ENCODE data around the gene KBTBD2.
"Not testable (repeated sequence)": the region's sequence is repeated elsewhere in the genome, so short reads cannot be mapped to it uniquely, and the experiment has no call there.

Gene KBTBD2

GRCh38 chr7:32891043-32891799, at the start of gene KBTBD2:
KBTBD2 (minus strand) TSS chr7:32891760; CDS start chr7:32879604, 12,156 bp downstream.
- DNase-seq (ENCODE audit: low read depth): peak; percentile 41

- no peak for DNase-seq (ENCODE audit: low read depth)
Measured at GRCh38 chr7:32941181-32941580, 49.6 kb upstream of the KBTBD2 start.

GRCh38 chr7:32937344-32938174, 46.0 kb upstream of the KBTBD2 start:
- no peak for DNase-seq (ENCODE audit: low read depth)

GRCh38 chr7:32936689-32937088, 45.1 kb upstream of the KBTBD2 start:
- DNase-seq (ENCODE audit: low read depth): no peak

GRCh38 chr7:32935558-32935957, 44.0 kb upstream of the KBTBD2 start:
- no peak for DNase-seq (ENCODE audit: low read depth)

- no peak for DNase-seq (ENCODE audit: low read depth)
Measured at GRCh38 chr7:32930378-32930777, 38.8 kb upstream of the KBTBD2 start.

GRCh38 chr7:32929430-32930143, 38.0 kb upstream of the KBTBD2 start:
- no peak for DNase-seq (ENCODE audit: low read depth)

- DNase-seq (ENCODE audit: low read depth): no peak
Measured at GRCh38 chr7:32928785-32929298, 37.3 kb upstream of the KBTBD2 start.

GRCh38 chr7:32921896-32922295, 30.3 kb upstream of the KBTBD2 start:
- DNase-seq (ENCODE audit: low read depth): no peak

- DNase-seq (ENCODE audit: low read depth): not testable (repeated sequence)
Measured at GRCh38 chr7:32916994-32917393, 25.4 kb upstream of the KBTBD2 start.

- DNase-seq (ENCODE audit: low read depth): no peak
Measured at GRCh38 chr7:32916006-32916405, 24.4 kb upstream of the KBTBD2 start.

GRCh38 chr7:32915041-32915536, 23.5 kb upstream of the KBTBD2 start:
- DNase-seq (ENCODE audit: low read depth): no peak

- no peak for DNase-seq (ENCODE audit: low read depth)
Measured at GRCh38 chr7:32914184-32914583, 22.6 kb upstream of the KBTBD2 start.

GRCh38 chr7:32910195-32910594, 18.6 kb upstream of the KBTBD2 start:
- no peak for DNase-seq (ENCODE audit: low read depth)

GRCh38 chr7:32905175-32905662, 13.7 kb upstream of the KBTBD2 start:
- peak; percentile 61 for DNase-seq (ENCODE audit: low read depth)

GRCh38 chr7:32901629-32902028, 10.1 kb upstream of the KBTBD2 start:
- no peak for DNase-seq (ENCODE audit: low read depth)

GRCh38 chr7:32900433-32900995, 9.0 kb upstream of the KBTBD2 start:
- DNase-seq (ENCODE audit: low read depth): no peak

GRCh38 chr7:32897376-32897775, 5.8 kb upstream of the KBTBD2 start:
- not testable (repeated sequence) for DNase-seq (ENCODE audit: low read depth)

GRCh38 chr7:32896564-32897347, 5.2 kb upstream of the KBTBD2 start:
- DNase-seq (ENCODE audit: low read depth): no peak

- DNase-seq (ENCODE audit: low read depth): no peak
Measured at GRCh38 chr7:32894171-32894570, 2.6 kb upstream of the KBTBD2 start.

- no peak for DNase-seq (ENCODE audit: low read depth)
Measured at GRCh38 chr7:32893722-32894121, 2.2 kb upstream of the KBTBD2 start.

Measured in activated T-helper 1 cell treated with Interleukin-2 at 50 U/mL for 16 hours (primary cell).